ENCODE results near the gene NCOA1. TPM values are rescaled to one million over a fixed set of nuclear protein-coding genes. Genes with fewer than 3 reads are reported as not detected.

The NCOA1 gene
- total and polyA plus RNA-seq, 10 of the 15 experiments (the other 5 are each of a cell fraction or from before 2014, with no cell fraction given): 1.8 to 35.6 (median 6.1) TPM

- Histone ChIP-seq H3K36me3 (ENCODE audit: control insufficient read depth in 2 of 2, insufficient read depth in 2 of 2, low read length in 1 of 2) (peaks cover 2 to 5% of the 10 kb centered on the region in 2 experiments), H3K27me3 (replicated peaks in 1 of 2; ENCODE audit: control insufficient read depth in 2 of 2, insufficient read depth in 2 of 2, low read length in 1 of 2) (no peaks in the 10 kb centered on the region), H3K9ac (ENCODE audit: control insufficient read depth, insufficient read depth, low read length) (no peak overlapping the region), H3K4me1 (ENCODE audit: control insufficient read depth, insufficient read depth, low read length) (0 out of 2 replicates have a peak, but pooled peaks cover 6% of the 10 kb centered on the region), H2AFZ (ENCODE audit: control insufficient read depth, low read depth, low read length) (no peak overlapping the region), H3K79me2 (ENCODE audit: control insufficient read depth, insufficient read depth, low read length) (no peaks in the 10 kb centered on the region), H3K4me3 (no peak overlapping the region), H3K9me3 (replicated peaks; ENCODE audit: control insufficient read depth, insufficient read depth, low read length) (no peaks in the 10 kb centered on the region), H4K20me1 (ENCODE audit: control insufficient read depth, insufficient read depth) (no peaks in the 10 kb centered on the region), H3K4me2 (ENCODE audit: control insufficient read depth, insufficient read depth) (no peak overlapping the region), H3K27ac (ENCODE audit: control insufficient read depth, insufficient read depth) (no peak overlapping the region)
- ChIA-PET RAD21 (ENCODE audit: unreplicated experiment) (interaction anchor here (1.0 to 1.6 kb wide), 2 partner anchors 340 to 353 kb away, joined by 3 read pairs; no protein-coding TSS in a partner anchor), POLR2A (interaction anchor here (0.6 kb wide), 1 partner anchor 937 kb away, joined by 3 read pairs; no protein-coding TSS in a partner anchor), SMC1A (ENCODE audit: uncharacterized antibody, unreplicated experiment) (interaction anchor here (1.1 kb wide), 1 partner anchor 329 kb away, joined by 3 read pairs; no protein-coding TSS in a partner anchor), CTCF (interaction anchor here (1.0 to 2.2 kb wide), 2 partner anchors 15 to 18 kb away, joined by 3 to 5 read pairs; no protein-coding TSS in a partner anchor)
- in situ Hi-C loops (cut with MboI) (no loop called here), intact Hi-C loops (cut with micrococcal nuclease; ENCODE audit: unreplicated experiment) (no loop called here)
- no peak for TF ChIP-seq RUNX3 (IDR thresholded peaks at IDR 0.05; ENCODE audit: low read length)
- TF ChIP-seq TCF12 (IDR thresholded peaks at IDR 0.05; ENCODE audit: low read depth, low read length): no peak
- TF ChIP-seq HDAC6 (IDR thresholded peaks at IDR 0.05; ENCODE audit: unreplicated experiment): no peak
- no peak for TF ChIP-seq PAX5 (IDR thresholded peaks at IDR 0.05; ENCODE audit: borderline replicate concordance, low read depth, low read length)
- TF ChIP-seq EZH2 (IDR thresholded peaks at IDR 0.05; ENCODE audit: borderline replicate concordance, control insufficient read depth, low read depth, low read length): no peak
- no peak for TF ChIP-seq CBFB (IDR thresholded peaks at IDR 0.05; ENCODE audit: low read depth)
- no peak for TF ChIP-seq GABPA (IDR thresholded peaks at IDR 0.05; ENCODE audit: low read depth)
- TF ChIP-seq TCF7 (IDR thresholded peaks at IDR 0.05; ENCODE audit: borderline replicate concordance): no peak
- TF ChIP-seq USF2 (IDR thresholded peaks at IDR 0.05; ENCODE audit: borderline replicate concordance, low read depth, low read length): no peak
- no peak for TF ChIP-seq CTCF (IDR thresholded peaks at IDR 0.05 in 2 of 3, conservative IDR thresholded peaks at IDR 0.05 in 1 of 3; ENCODE audit: control insufficient read depth in 2 of 3, extremely low read depth in 1 of 3, insufficient read depth in 1 of 3, low read depth in 3 of 3, low read length in 3 of 3)
- no peak for TF ChIP-seq ZBTB4 (CRISPR knock-in tag; IDR thresholded peaks at IDR 0.05)
- no peak for TF ChIP-seq POLR2AphosphoS2 (IDR thresholded peaks at IDR 0.05; ENCODE audit: low read depth, low read length)
- no peak for TF ChIP-seq PML (IDR thresholded peaks at IDR 0.05; ENCODE audit: low read length)
- no peak for TF ChIP-seq IKZF2 (IDR thresholded peaks at IDR 0.05)
- no peak for TF ChIP-seq SMARCA5 (IDR thresholded peaks at IDR 0.05)
- FAIRE-seq (no peak), DNase-seq (ENCODE audit: low read depth, low spot score) (no peak), ATAC-seq (no peak)
- BruUV-seq (replicated peaks): no TSS peak
- WGBS (ENCODE audit: insufficient coverage, insufficient replicate concordance, low lambda C conversion rate, missing lambda C conversion rate): 80% methylated on average over 5 of the region's 5 CpGs
Observed at GRCh38 chr2:24761866-24762265, 270.8 kb downstream of the NCOA1 start.

Measured in GM12878 (cell line).